Measurements from ENCODE around the gene FAM200B.

The FAM200B gene

GRCh38 chr4:15681372-15682241, at the start of gene FAM200B:
Gene FAM200B (plus strand): TSS chr4:15681827. CDS start chr4:15686978, 5,151 bp downstream.
- Histone ChIP-seq H3K9me3 (ENCODE audit: control insufficient read depth, insufficient read depth, low read depth, low read length) (no peaks in the 10 kb centered on the region), H3K27ac (ENCODE audit: low read depth, low read length) (peak within 1 kb of the TSS; percentile 92), H3K27me3 (ENCODE audit: control insufficient read depth, insufficient read depth, low read length) (no peaks in the 10 kb centered on the region), H3K4me1 (ENCODE audit: control insufficient read depth, insufficient read depth, low read length) (peaks cover 36% of the 10 kb centered on the region), H3K36me3 (ENCODE audit: control insufficient read depth, insufficient read depth, low read length) (peaks cover 17% of the 10 kb centered on the region), H3K9ac (ENCODE audit: low read length) (peak within 1 kb of the TSS; percentile 99), H3K4me3 (ENCODE audit: low read depth, low read length) (peak within 1 kb of the TSS; percentile 89)

GRCh38 chr4:15636818-15637217, 44.8 kb upstream of the FAM200B start:
- Histone ChIP-seq H3K4me1 (ENCODE audit: control insufficient read depth, insufficient read depth, low read length) (no peaks in the 10 kb centered on the region), H3K9ac (ENCODE audit: low read length) (no peak overlapping the region), H3K27me3 (ENCODE audit: control insufficient read depth, insufficient read depth, low read length) (no peaks in the 10 kb centered on the region), H3K9me3 (ENCODE audit: control insufficient read depth, insufficient read depth, low read depth, low read length) (no peaks in the 10 kb centered on the region), H3K36me3 (ENCODE audit: control insufficient read depth, insufficient read depth, low read length) (peaks cover 62% of the 10 kb centered on the region), H3K27ac (ENCODE audit: low read depth, low read length) (no peak overlapping the region), H3K4me3 (ENCODE audit: low read depth, low read length) (no peak overlapping the region)

- Histone ChIP-seq H3K9me3 (ENCODE audit: control insufficient read depth, insufficient read depth, low read depth, low read length) (no peaks in the 10 kb centered on the region), H3K4me3 (ENCODE audit: low read depth, low read length) (no peak overlapping the region), H3K36me3 (ENCODE audit: control insufficient read depth, insufficient read depth, low read length) (peaks cover 53% of the 10 kb centered on the region), H3K4me1 (ENCODE audit: control insufficient read depth, insufficient read depth, low read length) (no peaks in the 10 kb centered on the region), H3K27ac (ENCODE audit: low read depth, low read length) (no peak overlapping the region), H3K27me3 (ENCODE audit: control insufficient read depth, insufficient read depth, low read length) (no peaks in the 10 kb centered on the region), H3K9ac (ENCODE audit: low read length) (no peak overlapping the region)
Observed at GRCh38 chr4:15638418-15638817, 43.2 kb upstream of the FAM200B start.

GRCh38 chr4:15648600-15648999, 33.0 kb upstream of the FAM200B start:
- no peaks in the 10 kb centered on the region for H3K27me3 ChIP-seq (ENCODE audit: control insufficient read depth, insufficient read depth, low read length)
- no peak overlapping the region for H3K9ac ChIP-seq (ENCODE audit: low read length)
- no peaks in the 10 kb centered on the region for H3K36me3 ChIP-seq (ENCODE audit: control insufficient read depth, insufficient read depth, low read length)
- peaks cover 15% of the 10 kb centered on the region for H3K4me1 ChIP-seq (ENCODE audit: control insufficient read depth, insufficient read depth, low read length)
- no peak overlapping the region for H3K4me3 ChIP-seq (ENCODE audit: low read depth, low read length)
- no peak overlapping the region for H3K27ac ChIP-seq (ENCODE audit: low read depth, low read length)
- no peaks in the 10 kb centered on the region for H3K9me3 ChIP-seq (ENCODE audit: control insufficient read depth, insufficient read depth, low read depth, low read length)

GRCh38 chr4:15649914-15650545, 31.6 kb upstream of the FAM200B start:
- H3K9ac ChIP-seq (ENCODE audit: low read length) = no peak overlapping the region
- H3K9me3 ChIP-seq (ENCODE audit: control insufficient read depth, insufficient read depth, low read depth, low read length) = no peaks in the 10 kb centered on the region
- H3K27me3 ChIP-seq (ENCODE audit: control insufficient read depth, insufficient read depth, low read length) = no peaks in the 10 kb centered on the region
- no peak overlapping the region for H3K27ac ChIP-seq (ENCODE audit: low read depth, low read length)
- peak overlapping the region; percentile 17; the same call in 1 of the 2 replicates for H3K4me3 ChIP-seq (ENCODE audit: low read depth, low read length)
- H3K36me3 ChIP-seq (ENCODE audit: control insufficient read depth, insufficient read depth, low read length) = no peaks in the 10 kb centered on the region
- H3K4me1 ChIP-seq (ENCODE audit: control insufficient read depth, insufficient read depth, low read length) = peaks cover 18% of the 10 kb centered on the region

GRCh38 chr4:15651676-15652075, 30.0 kb upstream of the FAM200B start:
- Histone ChIP-seq H3K4me1 (ENCODE audit: control insufficient read depth, insufficient read depth, low read length) (peaks cover 30% of the 10 kb centered on the region), H3K9me3 (ENCODE audit: control insufficient read depth, insufficient read depth, low read depth, low read length) (no peaks in the 10 kb centered on the region), H3K36me3 (ENCODE audit: control insufficient read depth, insufficient read depth, low read length) (no peaks in the 10 kb centered on the region), H3K27me3 (ENCODE audit: control insufficient read depth, insufficient read depth, low read length) (no peaks in the 10 kb centered on the region), H3K27ac (ENCODE audit: low read depth, low read length) (no peak overlapping the region), H3K4me3 (ENCODE audit: low read depth, low read length) (0 out of 2 replicates have a peak overlapping the region, but pooled peaks have one; percentile 6), H3K9ac (ENCODE audit: low read length) (no peak overlapping the region)

- no peak overlapping the region for H3K27ac ChIP-seq (ENCODE audit: low read depth, low read length)
- no peaks in the 10 kb centered on the region for H3K36me3 ChIP-seq (ENCODE audit: control insufficient read depth, insufficient read depth, low read length)
- H3K4me1 ChIP-seq (ENCODE audit: control insufficient read depth, insufficient read depth, low read length) = peaks cover 30% of the 10 kb centered on the region
- H3K9ac ChIP-seq (ENCODE audit: low read length) = no peak overlapping the region
- no peaks in the 10 kb centered on the region for H3K27me3 ChIP-seq (ENCODE audit: control insufficient read depth, insufficient read depth, low read length)
- H3K4me3 ChIP-seq (ENCODE audit: low read depth, low read length) = 0 out of 2 replicates have a peak overlapping the region, but pooled peaks have one; percentile 6
- no peaks in the 10 kb centered on the region for H3K9me3 ChIP-seq (ENCODE audit: control insufficient read depth, insufficient read depth, low read depth, low read length)
Observed at GRCh38 chr4:15652191-15652590, 29.4 kb upstream of the FAM200B start.

GRCh38 chr4:15652841-15653240, 28.8 kb upstream of the FAM200B start:
- Histone ChIP-seq H3K27me3 (ENCODE audit: control insufficient read depth, insufficient read depth, low read length) (no peaks in the 10 kb centered on the region), H3K4me3 (ENCODE audit: low read depth, low read length) (peak overlapping the region; percentile 18; the same call in 1 of the 2 replicates), H3K9ac (ENCODE audit: low read length) (no peak overlapping the region), H3K36me3 (ENCODE audit: control insufficient read depth, insufficient read depth, low read length) (peaks cover 3% of the 10 kb centered on the region; the same call in 1 of the 2 replicates), H3K9me3 (ENCODE audit: control insufficient read depth, insufficient read depth, low read depth, low read length) (no peaks in the 10 kb centered on the region), H3K4me1 (ENCODE audit: control insufficient read depth, insufficient read depth, low read length) (peaks cover 30% of the 10 kb centered on the region), H3K27ac (ENCODE audit: low read depth, low read length) (no peak overlapping the region)

GRCh38 chr4:15653420-15653819, 28.2 kb upstream of the FAM200B start:
- Histone ChIP-seq H3K27ac (ENCODE audit: low read depth, low read length) (0 out of 2 replicates have a peak overlapping the region, but pooled peaks have one; percentile 38), H3K9me3 (ENCODE audit: control insufficient read depth, insufficient read depth, low read depth, low read length) (no peaks in the 10 kb centered on the region), H3K36me3 (ENCODE audit: control insufficient read depth, insufficient read depth, low read length) (peaks cover 8% of the 10 kb centered on the region), H3K27me3 (ENCODE audit: control insufficient read depth, insufficient read depth, low read length) (no peaks in the 10 kb centered on the region), H3K4me3 (ENCODE audit: low read depth, low read length) (peak overlapping the region; percentile 94), H3K4me1 (ENCODE audit: control insufficient read depth, insufficient read depth, low read length) (peaks cover 30% of the 10 kb centered on the region), H3K9ac (ENCODE audit: low read length) (peak overlapping the region; percentile 91)

- Histone ChIP-seq H3K4me1 (ENCODE audit: control insufficient read depth, insufficient read depth, low read length) (peaks cover 30% of the 10 kb centered on the region), H3K27ac (ENCODE audit: low read depth, low read length) (peak overlapping the region; percentile 63; the same call in 1 of the 2 replicates), H3K9ac (ENCODE audit: low read length) (peak overlapping the region; percentile 91), H3K36me3 (ENCODE audit: control insufficient read depth, insufficient read depth, low read length) (peaks cover 8% of the 10 kb centered on the region), H3K27me3 (ENCODE audit: control insufficient read depth, insufficient read depth, low read length) (no peaks in the 10 kb centered on the region), H3K9me3 (ENCODE audit: control insufficient read depth, insufficient read depth, low read depth, low read length) (no peaks in the 10 kb centered on the region), H3K4me3 (ENCODE audit: low read depth, low read length) (peak overlapping the region; percentile 94)
Observed at GRCh38 chr4:15653864-15654592, 27.6 kb upstream of the FAM200B start.

Data from HUES6 (cell line).